ENCODE measurements around the gene RBM42.
A peak's percentile ranks its signal among the peaks of the same experiment; 100 is the strongest.

- TF ChIP-seq POLR2A (IDR thresholded peaks at IDR 0.05; ENCODE audit: low read depth) = no peak
- TF ChIP-seq CTCF (IDR thresholded peaks at IDR 0.05) = peak in 2 of 3 experiments; percentile 9 to 31
- TF ChIP-seq EP300 (IDR thresholded peaks at IDR 0.05) = no peak
- TF ChIP-seq POLR2AphosphoS5 (IDR thresholded peaks at IDR 0.05) = no peak
Measured at GRCh38 chr19:35592226-35592625, 36.6 kb upstream of the RBM42 start.
